Panc1 (cell line): Measurements from ENCODE around the gene ZNF570.

Source experiments
- POLR2AphosphoS5 ChIP-seq: IDR thresholded peaks from 2 replicates; pipeline ENCODE4 v1.6.1; 2012; ENCODE audit warnings: mild to moderate bottlenecking, low read depth, low read length, moderate library complexity
- SIN3A ChIP-seq: IDR thresholded peaks from 2 replicates; pipeline ENCODE4 v1.6.1; 2012; ENCODE audit warnings: low read depth, mild to moderate bottlenecking, low read length, moderate library complexity, borderline replicate concordance; ENCODE audit not compliant: insufficient read depth
- TCF7L2 ChIP-seq: IDR thresholded peaks from 2 replicates; pipeline ENCODE4 v1.6.1; 2011; ENCODE audit warnings: mild to moderate bottlenecking, low read depth, low read length, inconsistent platforms
- TF ChIP-seq, protein P1 (sequence below): fragments of 450-650 bp; IDR thresholded peaks from 2 replicates; pipeline ENCODE4 v1.5.1; 2017; ENCODE audit warnings: mild to moderate bottlenecking
- TF ChIP-seq, protein P2 (sequence below), 2 experiments: IDR thresholded peaks; 2 replicates each; pipeline ENCODE4 v1.6.1; 2011 to 2012; ENCODE audit warnings: low read depth in 2 of 2, control low read depth in 1 of 2, low read length in 1 of 2, mild to moderate bottlenecking in 1 of 2, moderate library complexity in 1 of 2; ENCODE audit not compliant: insufficient read depth in 1 of 2

DNA sequence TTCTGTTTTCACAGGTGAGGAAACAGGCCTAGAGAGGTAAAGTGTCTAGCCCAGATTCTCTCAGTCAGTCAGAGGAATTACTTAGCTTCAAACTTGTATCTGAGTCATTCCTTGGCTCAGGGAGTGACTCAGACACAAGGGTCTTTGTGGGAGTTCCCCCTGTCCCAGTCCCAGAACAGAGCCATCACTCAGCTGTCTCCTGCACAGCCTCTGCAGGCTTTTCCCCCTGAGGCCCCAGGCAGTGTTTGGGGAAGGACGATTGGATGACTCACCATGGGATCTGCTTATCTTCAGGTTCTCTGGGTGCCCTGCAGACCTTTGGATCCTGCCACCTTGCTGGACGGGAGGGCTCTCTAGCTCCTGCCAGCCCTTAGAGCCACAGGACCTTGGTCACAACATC is 50.7 kb downstream of the ZNF570 start:
- TF ChIP-seq SIN3A (no peak), TCF7L2 (no peak), POLR2AphosphoS5 (no peak)
- TF ChIP-seq, protein P1, sequence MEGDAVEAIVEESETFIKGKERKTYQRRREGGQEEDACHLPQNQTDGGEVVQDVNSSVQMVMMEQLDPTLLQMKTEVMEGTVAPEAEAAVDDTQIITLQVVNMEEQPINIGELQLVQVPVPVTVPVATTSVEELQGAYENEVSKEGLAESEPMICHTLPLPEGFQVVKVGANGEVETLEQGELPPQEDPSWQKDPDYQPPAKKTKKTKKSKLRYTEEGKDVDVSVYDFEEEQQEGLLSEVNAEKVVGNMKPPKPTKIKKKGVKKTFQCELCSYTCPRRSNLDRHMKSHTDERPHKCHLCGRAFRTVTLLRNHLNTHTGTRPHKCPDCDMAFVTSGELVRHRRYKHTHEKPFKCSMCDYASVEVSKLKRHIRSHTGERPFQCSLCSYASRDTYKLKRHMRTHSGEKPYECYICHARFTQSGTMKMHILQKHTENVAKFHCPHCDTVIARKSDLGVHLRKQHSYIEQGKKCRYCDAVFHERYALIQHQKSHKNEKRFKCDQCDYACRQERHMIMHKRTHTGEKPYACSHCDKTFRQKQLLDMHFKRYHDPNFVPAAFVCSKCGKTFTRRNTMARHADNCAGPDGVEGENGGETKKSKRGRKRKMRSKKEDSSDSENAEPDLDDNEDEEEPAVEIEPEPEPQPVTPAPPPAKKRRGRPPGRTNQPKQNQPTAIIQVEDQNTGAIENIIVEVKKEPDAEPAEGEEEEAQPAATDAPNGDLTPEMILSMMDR: no peak
- TF ChIP-seq, protein P2, sequence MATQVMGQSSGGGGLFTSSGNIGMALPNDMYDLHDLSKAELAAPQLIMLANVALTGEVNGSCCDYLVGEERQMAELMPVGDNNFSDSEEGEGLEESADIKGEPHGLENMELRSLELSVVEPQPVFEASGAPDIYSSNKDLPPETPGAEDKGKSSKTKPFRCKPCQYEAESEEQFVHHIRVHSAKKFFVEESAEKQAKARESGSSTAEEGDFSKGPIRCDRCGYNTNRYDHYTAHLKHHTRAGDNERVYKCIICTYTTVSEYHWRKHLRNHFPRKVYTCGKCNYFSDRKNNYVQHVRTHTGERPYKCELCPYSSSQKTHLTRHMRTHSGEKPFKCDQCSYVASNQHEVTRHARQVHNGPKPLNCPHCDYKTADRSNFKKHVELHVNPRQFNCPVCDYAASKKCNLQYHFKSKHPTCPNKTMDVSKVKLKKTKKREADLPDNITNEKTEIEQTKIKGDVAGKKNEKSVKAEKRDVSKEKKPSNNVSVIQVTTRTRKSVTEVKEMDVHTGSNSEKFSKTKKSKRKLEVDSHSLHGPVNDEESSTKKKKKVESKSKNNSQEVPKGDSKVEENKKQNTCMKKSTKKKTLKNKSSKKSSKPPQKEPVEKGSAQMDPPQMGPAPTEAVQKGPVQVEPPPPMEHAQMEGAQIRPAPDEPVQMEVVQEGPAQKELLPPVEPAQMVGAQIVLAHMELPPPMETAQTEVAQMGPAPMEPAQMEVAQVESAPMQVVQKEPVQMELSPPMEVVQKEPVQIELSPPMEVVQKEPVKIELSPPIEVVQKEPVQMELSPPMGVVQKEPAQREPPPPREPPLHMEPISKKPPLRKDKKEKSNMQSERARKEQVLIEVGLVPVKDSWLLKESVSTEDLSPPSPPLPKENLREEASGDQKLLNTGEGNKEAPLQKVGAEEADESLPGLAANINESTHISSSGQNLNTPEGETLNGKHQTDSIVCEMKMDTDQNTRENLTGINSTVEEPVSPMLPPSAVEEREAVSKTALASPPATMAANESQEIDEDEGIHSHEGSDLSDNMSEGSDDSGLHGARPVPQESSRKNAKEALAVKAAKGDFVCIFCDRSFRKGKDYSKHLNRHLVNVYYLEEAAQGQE (IDR thresholded peaks at IDR 0.05; ENCODE audit: insufficient read depth in 1 of 2, low read depth in 2 of 2, low read length in 1 of 2): no peak
